Left lung (tissue), 10 donors: ENCODE measurements around the gene DGKD. TPM values are rescaled to one million over a fixed set of nuclear protein-coding genes. Genes with fewer than 3 reads are reported as not detected.
"Not testable (repeated sequence)": the region's sequence is repeated elsewhere in the genome, so short reads cannot be mapped to it uniquely, and the experiment has no call there.

Experiments
- ATAC-seq: fragments of 200-7000 bp; cut with Tn5 transposase; one replicate; pipeline ENCODE4 v1.9.1; 2020; ENCODE audit warnings: moderate library complexity
- DNase-seq, 4 donors: peaks; one replicate each; pipeline ENCODE4 v3.0.0-alpha.2; 2013 to 2020
- H3K27ac ChIP-seq, 2 donors: fragments of 200-600 bp; sonication (generic) in 1 of 2; one replicate each; pipeline versions ENCODE4 v1.5.0 to v1.8.0; 2020 to 2021
- H3K27me3 ChIP-seq, 2 donors: fragments of 200-600 bp; sonication (generic) in 1 of 2; one replicate each; pipeline versions ENCODE4 v1.5.0 to v1.8.0; 2020 to 2021
- H3K36me3 ChIP-seq, 2 donors: fragments of 200-600 bp; sonication (generic) in 1 of 2; one replicate each; pipeline versions ENCODE4 v1.5.0 to v1.8.0; 2020 to 2021
- H3K4me1 ChIP-seq, 2 donors: fragments of 200-600 bp; one replicate each; pipeline ENCODE4 v1.8.0; 2021
- H3K4me3 ChIP-seq, 2 donors: fragments of 200-600 bp; sonication (generic) in 1 of 2; one replicate each; pipeline versions ENCODE4 v1.5.0 to v1.8.0; 2020 to 2021; ENCODE audit warnings: mild to moderate bottlenecking in 1 of 2
- H3K9me3 ChIP-seq, 2 donors: fragments of 200-600 bp; sonication (generic) in 1 of 2; one replicate each; pipeline versions ENCODE4 v1.5.0 to v1.8.0; 2020 to 2021
- intact Hi-C, 2 donors: fragments of 100-400 bp; cut with DNase I; formaldehyde crosslinking; loops; one replicate each; pipeline versions ENCODE4 v1.11.2 to v1.14.2; 2022
- polyA plus RNA-seq, 6 donors: library from polyadenylated mRNA; unstranded; fragments of 120-200 nt; gene quantifications; one replicate each; pipeline ENCODE4 v1.2.1, GENCODE V29; 2013; ENCODE audit not compliant: insufficient read length in 6 of 6
- total RNA-seq, 2 donors: library from RNA; stranded (reverse); fragmentation: NEBNext Ultra II Directional; extraction: Animal tissue kit (Norgen Biotek cat#: 25700); gene quantifications; one replicate each; pipeline ENCODE4 v1.2.1, GENCODE V29; 2021
- TF ChIP-seq, protein P1 (sequence below), 2 donors: fragments of 200-600 bp; sonication (generic) in 1 of 2; IDR thresholded peaks; one replicate each; pipeline versions ENCODE4 v1.5.0 to v1.8.0; 2021; ENCODE audit warnings: antibody characterized with exemption in 2 of 2
- donor health status: DM: no; HTN: yes; CAD: no.
- donor health status: DM: no; HTN: no; CAD: no.

DGKD gene
- total and polyA plus RNA-seq, 8 donors: 22.9 to 98.0 (median 32.6) TPM

DNA sequence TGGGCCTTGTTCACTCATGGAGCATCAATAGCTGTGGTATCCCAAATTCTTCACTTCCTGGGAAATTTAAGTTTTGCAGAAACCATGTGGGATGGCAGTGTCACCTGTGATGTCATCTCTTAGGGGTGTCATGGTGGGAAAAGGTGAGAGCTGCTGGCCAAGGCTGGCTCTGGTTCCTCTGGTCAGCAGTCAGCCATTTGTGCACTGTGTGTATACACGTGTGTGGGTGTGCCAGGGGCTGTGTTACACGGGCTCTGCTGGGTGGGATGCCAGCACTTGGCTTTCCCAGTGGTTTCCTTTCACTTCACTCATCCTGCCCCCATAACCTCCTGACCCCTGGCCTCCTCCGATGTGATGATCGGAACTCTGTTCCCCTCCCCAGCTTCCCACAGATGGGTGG lies 25.4 kb upstream of the DGKD start:
- Histone ChIP-seq H3K27ac (no peak overlapping the region), H3K9me3 (no peaks in the 10 kb centered on the region), H3K36me3 (no peaks in the 10 kb centered on the region), H3K4me1 (peaks cover 0 to 30% of the 10 kb centered on the region in 2 donors), H3K4me3 (no peak overlapping the region), H3K27me3 (no peaks in the 10 kb centered on the region)
- intact Hi-C loops: no loop called here
- TF ChIP-seq, protein P1, sequence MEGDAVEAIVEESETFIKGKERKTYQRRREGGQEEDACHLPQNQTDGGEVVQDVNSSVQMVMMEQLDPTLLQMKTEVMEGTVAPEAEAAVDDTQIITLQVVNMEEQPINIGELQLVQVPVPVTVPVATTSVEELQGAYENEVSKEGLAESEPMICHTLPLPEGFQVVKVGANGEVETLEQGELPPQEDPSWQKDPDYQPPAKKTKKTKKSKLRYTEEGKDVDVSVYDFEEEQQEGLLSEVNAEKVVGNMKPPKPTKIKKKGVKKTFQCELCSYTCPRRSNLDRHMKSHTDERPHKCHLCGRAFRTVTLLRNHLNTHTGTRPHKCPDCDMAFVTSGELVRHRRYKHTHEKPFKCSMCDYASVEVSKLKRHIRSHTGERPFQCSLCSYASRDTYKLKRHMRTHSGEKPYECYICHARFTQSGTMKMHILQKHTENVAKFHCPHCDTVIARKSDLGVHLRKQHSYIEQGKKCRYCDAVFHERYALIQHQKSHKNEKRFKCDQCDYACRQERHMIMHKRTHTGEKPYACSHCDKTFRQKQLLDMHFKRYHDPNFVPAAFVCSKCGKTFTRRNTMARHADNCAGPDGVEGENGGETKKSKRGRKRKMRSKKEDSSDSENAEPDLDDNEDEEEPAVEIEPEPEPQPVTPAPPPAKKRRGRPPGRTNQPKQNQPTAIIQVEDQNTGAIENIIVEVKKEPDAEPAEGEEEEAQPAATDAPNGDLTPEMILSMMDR (IDR thresholded peaks at IDR 0.05): no peak
- no peak for ATAC-seq
- DNase-seq: peak in 1 of 4 donors; percentile 24

DNA sequence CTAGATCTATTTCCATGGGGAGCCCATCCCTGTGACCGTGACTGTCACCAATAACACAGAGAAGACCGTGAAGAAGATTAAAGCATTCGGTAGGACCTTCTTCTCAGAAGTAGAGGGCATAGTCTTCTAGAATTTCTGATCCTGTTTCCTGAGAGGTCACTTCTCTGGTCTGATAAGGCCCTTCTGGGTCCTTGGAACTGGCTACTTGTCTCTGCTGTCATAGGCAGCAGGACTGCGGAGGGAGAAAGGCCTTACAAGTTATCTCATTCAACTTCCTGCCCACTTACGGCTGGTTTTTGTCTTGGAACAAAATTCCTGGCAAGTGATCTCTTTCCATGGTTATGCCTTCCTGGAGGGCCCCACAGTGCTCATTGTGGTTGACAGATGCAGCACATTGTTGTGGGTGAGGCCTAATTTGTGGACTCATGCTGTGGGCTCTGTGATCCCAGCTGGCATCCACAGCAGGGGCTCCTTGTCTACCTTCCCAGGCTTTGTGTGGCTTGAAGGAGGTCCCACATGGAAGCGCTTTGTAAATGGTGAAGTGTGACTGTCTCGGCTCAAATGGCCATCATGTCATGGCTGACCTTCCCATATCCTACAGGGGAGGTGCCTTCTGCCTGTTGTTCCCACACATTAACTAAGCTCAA lies 24.7 kb upstream of the DGKD start:
- Histone ChIP-seq H3K9me3 (no peaks in the 10 kb centered on the region), H3K36me3 (no peaks in the 10 kb centered on the region), H3K27ac (peak overlapping the region in 1 of 2 donors; percentile 23), H3K27me3 (no peaks in the 10 kb centered on the region), H3K4me1 (peaks cover 0 to 37% of the 10 kb centered on the region in 2 donors), H3K4me3 (no peak overlapping the region)
- ATAC-seq: no peak
- TF ChIP-seq, protein P1 (IDR thresholded peaks at IDR 0.05): no peak
- intact Hi-C loops: no loop called here
- DNase-seq: no peak

DNA sequence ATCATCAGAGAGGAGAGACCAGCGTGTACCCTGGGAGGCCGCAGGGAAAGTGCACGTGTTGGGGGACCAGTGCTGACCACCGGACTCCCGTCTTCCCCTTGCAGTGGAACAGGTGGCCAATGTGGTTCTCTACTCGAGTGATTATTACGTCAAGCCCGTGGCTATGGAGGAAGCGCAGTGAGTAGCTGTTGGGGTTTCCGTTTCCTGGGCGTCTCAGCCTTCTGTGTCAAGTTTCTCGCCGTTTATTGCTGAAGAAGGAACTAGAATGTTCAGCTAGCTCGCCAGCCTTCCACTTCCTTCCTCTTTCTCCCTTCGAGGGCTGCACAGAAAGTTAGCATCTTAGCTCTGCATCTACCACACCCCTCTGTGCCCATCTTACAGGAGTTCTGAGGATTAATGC lies 22.8 kb upstream of the DGKD start:
- TF ChIP-seq, protein P1 (IDR thresholded peaks at IDR 0.05): no peak
- Histone ChIP-seq H3K4me1 (peaks cover 0 to 38% of the 10 kb centered on the region in 2 donors), H3K27ac (peak overlapping the region; percentile 73 to 94), H3K36me3 (no peaks in the 10 kb centered on the region), H3K9me3 (no peaks in the 10 kb centered on the region), H3K27me3 (no peaks in the 10 kb centered on the region), H3K4me3 (no peak overlapping the region)
- ATAC-seq (peak; percentile 83), DNase-seq (peak in 3 of 4 donors; percentile 28 to 87 (median 80))
- intact Hi-C loops: no loop called here

DNA sequence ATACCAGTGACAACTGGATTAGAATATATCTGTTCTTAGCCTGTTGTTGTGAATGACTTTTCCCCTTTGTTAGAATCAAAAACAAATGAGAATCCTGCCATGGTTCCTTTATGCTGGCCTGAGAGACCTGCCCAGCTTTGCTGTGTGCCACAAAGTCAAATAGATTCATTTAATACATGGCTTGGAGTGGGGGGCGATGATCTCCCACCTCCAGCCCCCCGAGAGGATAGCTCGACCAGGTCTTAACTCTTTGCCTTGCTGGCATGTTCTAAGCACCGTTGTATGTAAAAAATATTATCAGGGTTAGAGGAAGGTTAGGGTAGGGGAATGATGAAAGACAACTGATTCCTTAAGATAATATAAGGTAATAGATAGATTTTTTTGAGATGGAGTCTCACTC lies 22.2 kb upstream of the DGKD start:
- intact Hi-C loops: no loop called here
- DNase-seq (peak in 1 of 4 donors; percentile 20), ATAC-seq (no peak)
- H3K27me3 ChIP-seq: no peaks in the 10 kb centered on the region
- H3K9me3 ChIP-seq: no peaks in the 10 kb centered on the region
- H3K4me3 ChIP-seq: no peak overlapping the region
- peak overlapping the region; percentile 73 to 94 for H3K27ac ChIP-seq
- H3K36me3 ChIP-seq: no peaks in the 10 kb centered on the region
- peaks cover 0 to 38% of the 10 kb centered on the region in 2 donors for H3K4me1 ChIP-seq
- TF ChIP-seq, protein P1 (IDR thresholded peaks at IDR 0.05): no peak

DNA sequence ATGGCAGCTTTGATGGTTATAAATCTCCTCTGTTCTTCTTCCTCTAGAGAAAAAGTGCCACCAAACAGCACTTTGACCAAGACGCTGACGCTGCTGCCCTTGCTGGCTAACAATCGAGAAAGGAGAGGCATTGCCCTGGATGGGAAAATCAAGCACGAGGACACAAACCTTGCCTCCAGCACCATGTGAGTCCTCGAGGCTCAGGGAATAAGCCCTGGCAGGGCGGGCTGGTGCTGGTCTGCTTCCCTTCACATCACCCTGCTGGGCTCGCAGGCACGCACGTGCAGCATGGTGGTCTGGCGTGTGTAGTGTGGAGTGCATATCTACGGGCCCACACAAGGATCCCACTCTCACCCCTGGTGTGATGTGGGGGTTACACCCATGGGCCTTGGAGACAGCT lies 19.4 kb upstream of the DGKD start:
- Histone ChIP-seq H3K27me3 (no peaks in the 10 kb centered on the region), H3K36me3 (no peaks in the 10 kb centered on the region), H3K9me3 (no peaks in the 10 kb centered on the region), H3K27ac (no peak overlapping the region), H3K4me3 (no peak overlapping the region), H3K4me1 (peaks cover 0 to 52% of the 10 kb centered on the region in 2 donors)
- TF ChIP-seq, protein P1 (IDR thresholded peaks at IDR 0.05): no peak
- DNase-seq (peak in 1 of 4 donors; percentile 55), ATAC-seq (no peak)
- intact Hi-C loops: no loop called here

DNA sequence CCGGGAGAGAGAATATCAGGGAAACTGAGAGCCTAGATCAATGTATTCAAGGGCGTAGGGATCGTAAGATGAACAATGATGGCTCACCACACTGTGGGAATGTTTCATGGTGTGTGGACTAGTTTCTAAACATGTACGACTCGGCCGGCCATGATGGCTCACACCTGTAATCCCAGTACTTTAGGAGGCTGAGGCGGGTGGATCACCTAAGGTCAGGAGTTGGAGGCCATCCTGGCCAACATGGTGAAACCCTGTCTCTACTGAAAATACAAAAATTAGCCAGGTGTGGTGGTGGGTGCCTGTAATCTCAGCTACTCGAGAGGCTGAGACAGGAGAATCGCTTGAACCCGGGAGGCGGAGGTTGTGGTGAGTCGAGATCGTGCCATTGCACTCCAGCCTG lies 18.2 kb upstream of the DGKD start:
- ATAC-seq, H3K27ac ChIP-seq, H3K4me3 ChIP-seq, H3K27me3 ChIP-seq, H3K36me3 ChIP-seq, H3K9me3 ChIP-seq, DNase-seq, intact Hi-C loops: not testable (repeated sequence)
- peaks cover 0 to 49% of the 10 kb centered on the region in 2 donors for H3K4me1 ChIP-seq
